ENCODE data around the gene NEK6.

- TF ChIP-seq EZH2 (IDR thresholded peaks at IDR 0.05; ENCODE audit: borderline replicate concordance, low read depth, low read length, severe bottlenecking) (no peak), CTCF (IDR thresholded peaks at IDR 0.05; ENCODE audit: borderline replicate concordance, extremely low read depth, low read length, poor library complexity, severe bottlenecking) (no peak)
These were observed 40.3 kb downstream of the NEK6 start for GRCh38 chr9:124297915-124298645.
